GM18508 (cell line): ENCODE results near the gene ADCY10.
"Not testable (repeated sequence)": the region's sequence is repeated elsewhere in the genome, so short reads cannot be mapped to it uniquely, and the experiment has no call there.

Source experiments
- ATAC-seq: cut with Tn5 transposase; IDR thresholded peaks from one replicate; pipeline ENCODE4 v1.9.1; 2021; ENCODE audit warnings: moderate number of reproducible peaks; ENCODE audit not compliant: insufficient read depth, unreplicated experiment

The ADCY10 gene

DNA sequence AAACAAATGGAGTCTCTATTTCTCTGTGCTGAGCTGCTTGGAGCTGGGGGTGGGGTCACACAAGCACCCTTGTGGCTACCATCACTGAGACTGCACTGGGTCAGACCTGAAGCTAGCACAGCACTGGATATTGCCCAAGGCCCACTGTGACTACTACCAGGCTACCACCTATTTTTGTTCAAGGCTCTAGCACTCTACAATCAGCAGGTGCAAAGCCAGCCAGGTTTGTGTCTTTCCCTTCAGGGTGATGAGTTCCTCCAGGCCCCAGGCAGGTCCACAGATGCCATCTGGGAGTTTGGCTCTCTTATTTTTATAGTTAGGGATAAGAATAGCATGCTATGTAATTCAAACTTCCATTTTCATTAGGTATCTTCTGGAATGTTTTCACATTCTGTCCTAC lies 23.5 kb downstream of the ADCY10 start:
- no peak for ATAC-seq

DNA sequence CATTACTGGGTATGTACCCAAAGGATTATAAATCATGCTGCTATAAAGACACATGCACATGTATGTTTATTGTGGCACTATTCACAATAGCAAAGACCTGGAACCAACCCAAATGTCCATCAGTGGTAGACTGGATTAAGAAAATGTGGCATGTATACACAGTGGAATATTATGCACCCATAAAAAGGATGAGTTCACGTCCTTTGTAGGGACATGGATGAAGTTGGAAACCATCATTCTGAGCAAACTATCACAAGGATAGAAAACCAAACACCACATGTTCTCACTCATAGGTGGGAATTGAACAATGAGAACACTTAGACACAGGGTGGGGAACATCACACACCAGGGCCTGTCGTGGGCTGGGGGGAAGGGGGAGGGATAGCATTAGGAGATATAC lies 26.7 kb downstream of the ADCY10 start:
- ATAC-seq, result not testable (repeated sequence)

GRCh38 chr1:167882376-167882775 lies 31.6 kb downstream of the ADCY10 start:
- no peak for ATAC-seq

GRCh38 chr1:167881786-167882185 lies 32.1 kb downstream of the ADCY10 start:
- ATAC-seq, result no peak

GRCh38 chr1:167881069-167881468 lies 32.9 kb downstream of the ADCY10 start:
- ATAC-seq, result no peak

DNA sequence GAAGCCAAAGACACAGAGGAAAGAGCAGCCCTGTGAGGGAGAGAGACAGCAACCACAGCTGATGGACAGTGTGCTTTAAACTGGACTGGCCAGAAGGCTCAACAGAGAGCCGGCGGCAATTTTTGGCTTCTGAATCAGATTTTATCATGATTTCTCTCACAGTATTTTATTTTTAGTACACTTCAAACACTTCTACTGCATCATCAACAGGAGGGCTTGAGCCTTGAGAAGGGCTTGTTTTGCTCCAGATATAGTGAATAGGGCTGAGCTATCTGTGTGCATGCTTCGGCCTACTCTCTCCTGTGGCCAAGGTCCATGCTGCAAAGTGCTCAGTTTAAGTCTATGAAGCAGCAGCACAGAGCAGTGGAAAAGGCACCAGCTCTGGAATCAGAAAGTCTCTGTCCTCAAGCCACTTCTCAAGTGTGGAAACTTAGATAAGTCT lies 33.3 kb downstream of the ADCY10 start:
- ATAC-seq, result no peak

GRCh38 chr1:167879508-167879907 lies 34.4 kb downstream of the ADCY10 start:
- ATAC-seq, result no peak

DNA sequence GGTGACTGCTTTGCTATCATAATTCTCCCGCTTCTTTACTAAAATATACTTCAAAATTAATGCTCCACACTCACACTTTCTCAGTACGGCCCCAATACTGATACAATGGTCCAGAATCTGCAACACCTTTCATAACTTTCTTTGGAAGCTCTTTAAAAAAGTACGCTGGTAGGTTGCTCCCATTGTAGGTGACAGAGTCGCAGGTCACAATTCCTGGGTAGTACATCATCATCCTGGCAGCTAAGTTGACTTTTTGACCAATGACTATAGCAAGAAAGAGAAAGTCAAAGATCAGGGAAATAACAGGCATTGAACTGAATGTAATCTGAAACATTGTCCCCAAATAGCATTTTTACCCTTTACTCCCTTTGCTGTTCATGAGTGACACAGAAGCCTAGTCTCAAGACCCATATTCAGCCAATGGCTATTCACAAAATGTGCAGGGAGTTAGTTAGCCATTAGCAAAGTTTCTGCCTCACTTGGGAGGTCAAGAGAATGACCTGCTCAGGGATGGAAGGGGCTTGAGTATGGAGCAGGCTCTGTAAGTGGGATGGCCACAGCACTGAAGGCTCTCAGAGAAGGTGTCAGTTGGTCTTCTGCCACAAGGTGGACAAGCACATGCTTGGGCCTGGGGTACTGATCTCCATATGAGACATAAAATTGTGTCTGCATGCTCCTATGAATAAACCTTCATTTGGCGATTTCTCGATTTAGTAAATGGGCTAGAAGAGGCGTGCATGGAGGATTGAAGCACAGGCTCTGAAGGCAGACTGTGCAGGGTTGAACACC lies 35.4 kb downstream of the ADCY10 start:
- no peak for ATAC-seq

DNA sequence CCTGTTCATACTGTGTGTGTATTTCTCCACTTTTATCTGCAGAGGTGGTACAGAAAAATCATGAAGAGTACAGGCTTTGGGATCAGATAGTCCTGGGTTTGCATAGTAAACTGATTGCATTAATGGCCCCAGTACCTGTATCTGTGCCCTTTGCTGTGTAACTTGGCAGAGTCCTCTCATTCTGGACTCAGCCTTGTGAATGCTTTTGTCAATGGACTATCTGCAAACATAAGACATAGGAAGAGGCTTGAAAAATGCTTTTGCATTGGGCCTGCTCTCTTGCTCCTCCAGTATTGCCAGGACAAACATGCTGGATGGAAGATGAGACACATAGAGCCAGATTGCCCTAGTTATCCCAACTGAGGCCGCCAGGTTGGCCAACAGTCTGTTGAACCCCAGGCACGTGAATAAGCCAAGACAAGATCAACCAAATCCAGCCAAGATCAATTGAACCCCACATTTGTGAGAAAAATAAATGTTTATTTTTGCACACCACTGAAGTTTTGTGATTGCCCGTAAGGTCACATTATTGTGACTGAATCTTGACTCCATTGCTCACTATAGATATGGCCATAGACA lies 37.2 kb downstream of the ADCY10 start:
- ATAC-seq, result no peak

DNA sequence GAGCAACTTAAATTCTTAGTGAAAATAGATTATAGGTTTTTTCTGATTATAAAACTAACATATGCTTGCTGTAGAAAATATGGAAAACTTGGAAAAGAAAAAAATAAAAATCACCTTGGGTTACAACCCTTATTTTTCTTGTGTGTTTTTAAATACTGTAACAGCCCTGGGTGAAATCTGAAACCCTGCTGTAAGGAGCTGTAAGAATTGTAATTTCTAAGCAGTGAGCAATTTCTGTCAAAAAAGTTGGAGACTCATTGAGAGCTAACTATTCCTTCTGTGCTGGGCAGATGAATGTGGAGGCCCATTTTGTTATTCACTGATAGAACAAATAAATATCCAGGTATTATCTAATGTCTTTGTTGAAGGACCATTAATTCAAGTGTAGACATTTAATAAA lies 42.6 kb downstream of the ADCY10 start:
- no peak for ATAC-seq

- ATAC-seq, result not testable (repeated sequence)
These were observed 44.6 kb downstream of the ADCY10 start for GRCh38 chr1:167869157-167870001.

GRCh38 chr1:167866739-167867414 lies 47.1 kb downstream of the ADCY10 start:
- not testable (repeated sequence) for ATAC-seq

DNA sequence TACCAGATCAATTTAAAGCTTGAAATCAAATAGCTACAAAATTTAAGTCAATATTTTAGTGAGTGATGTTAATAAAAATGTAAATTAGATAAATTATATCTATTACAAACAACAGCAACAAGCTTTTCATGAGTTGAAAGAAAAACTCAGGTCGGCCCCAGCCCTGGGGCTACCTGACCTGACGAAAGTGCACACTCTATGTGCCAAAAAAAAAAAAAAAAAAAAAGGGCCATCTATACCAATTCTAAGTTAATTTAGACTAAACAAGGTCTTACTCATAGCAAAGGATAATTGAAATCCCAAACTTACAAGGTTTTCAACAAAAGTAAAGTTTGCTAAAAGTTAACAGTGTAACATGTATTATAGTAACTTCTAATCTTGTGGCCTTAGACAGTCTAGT lies 47.6 kb downstream of the ADCY10 start:
- ATAC-seq, result not testable (repeated sequence)

DNA sequence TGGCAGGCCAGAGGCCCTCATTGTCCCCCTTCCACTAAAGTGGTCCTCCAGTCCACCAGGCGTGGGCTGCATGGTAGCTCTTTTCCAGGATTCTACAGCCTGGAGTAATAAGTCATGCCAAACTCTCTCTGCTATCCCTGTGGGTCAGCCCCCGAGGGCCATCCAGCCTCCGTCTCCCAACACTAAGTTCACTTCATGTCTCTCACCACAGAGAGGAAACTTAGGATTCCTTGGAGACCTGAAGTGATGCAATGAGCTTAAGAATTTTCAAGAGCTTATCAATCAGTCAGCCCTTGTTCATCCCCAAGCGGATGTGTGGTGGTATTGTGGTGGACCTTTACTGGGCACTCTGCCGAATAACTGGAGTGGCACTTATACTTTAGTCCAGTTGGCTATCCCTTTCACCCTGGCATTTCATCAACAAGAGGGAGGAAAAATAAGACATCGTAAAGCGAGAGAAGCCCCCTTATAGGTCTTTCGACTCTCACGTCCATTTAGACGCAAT lies 48.1 kb downstream of the ADCY10 start:
- ATAC-seq, result not testable (repeated sequence)

DNA sequence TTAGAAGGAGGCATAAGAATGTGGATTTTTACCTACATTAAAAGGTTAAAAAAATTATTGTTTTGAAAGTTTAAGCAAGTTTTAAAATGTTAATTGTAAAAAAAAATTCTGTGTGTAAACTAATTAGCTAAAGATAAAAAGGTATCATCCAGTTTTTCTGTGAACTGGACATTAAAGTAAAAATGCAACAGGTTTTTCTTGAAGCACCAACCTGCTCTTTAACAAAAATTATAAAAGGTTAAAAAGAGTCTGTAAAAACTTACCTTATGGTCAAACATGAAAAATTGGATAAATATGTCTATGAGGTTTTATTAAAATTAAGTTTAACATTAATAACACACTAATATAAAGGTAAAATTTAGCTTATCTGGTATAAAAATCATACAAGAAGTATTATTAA lies 48.7 kb downstream of the ADCY10 start:
- not testable (repeated sequence) for ATAC-seq

DNA sequence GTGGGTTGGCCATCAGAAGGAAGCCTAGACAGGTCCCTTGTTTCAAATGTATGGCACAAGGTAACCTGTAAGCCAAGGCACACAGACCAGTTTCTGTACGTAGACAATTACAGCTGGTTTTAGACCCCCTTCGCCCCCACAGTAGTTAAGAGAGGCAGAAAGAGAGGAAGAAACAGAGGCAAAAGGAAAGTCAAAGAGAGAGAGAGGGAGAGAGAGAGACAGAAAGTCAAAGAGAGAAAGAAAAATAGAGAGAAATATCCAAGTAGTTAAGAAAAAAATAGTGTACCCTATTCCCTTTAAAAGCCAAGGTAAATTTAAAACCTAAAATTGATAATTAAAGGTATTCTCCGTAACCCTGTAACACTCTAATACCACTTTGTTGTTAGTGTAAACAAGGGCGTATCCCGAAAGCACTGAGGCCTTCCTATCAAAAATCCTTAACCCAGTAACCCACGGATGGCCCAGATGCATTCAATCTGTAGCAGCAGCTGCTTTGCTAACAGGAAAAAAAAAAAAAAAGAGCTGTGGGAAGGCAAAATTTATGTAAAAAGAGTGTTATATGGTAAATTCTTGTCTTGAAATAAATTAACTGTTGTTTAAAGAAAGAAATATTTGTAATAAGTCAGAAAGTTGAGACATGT lies 49.4 kb downstream of the ADCY10 start:
- ATAC-seq, result no peak

- no peak for ATAC-seq
These were observed 50.0 kb downstream of the ADCY10 start for GRCh38 chr1:167863921-167864279.

GRCh38 chr1:167863191-167863920 lies 50.6 kb downstream of the ADCY10 start:
- ATAC-seq, result not testable (repeated sequence)

DNA sequence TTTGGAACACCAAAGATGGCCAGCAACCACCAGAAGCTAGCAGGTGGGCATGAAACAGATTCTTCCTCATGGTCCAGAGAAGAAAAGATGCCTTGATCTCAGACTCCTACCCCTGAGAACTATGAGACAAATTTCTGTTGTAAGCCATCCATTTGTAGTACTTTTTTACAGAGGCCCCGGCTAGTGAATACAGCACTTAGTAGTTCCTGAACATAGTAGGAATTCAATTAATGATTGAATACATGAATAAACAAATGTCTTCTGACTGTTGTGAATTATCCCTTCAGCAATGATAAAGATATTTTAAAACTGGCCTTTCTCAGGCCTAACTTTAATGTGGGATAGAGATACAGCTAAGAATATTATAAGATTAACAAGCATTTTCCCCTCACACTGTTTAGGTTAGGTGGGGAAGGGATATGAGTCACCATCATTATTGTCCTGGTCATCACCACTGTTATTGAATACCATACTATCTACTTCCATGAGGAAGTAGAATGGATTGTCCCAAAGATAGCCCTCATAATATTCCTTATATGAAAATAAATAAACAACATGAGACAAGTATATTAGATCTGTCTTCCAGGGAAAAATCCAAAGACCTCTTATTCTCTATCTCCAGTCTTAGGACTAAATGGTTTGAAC lies 51.4 kb downstream of the ADCY10 start:
- ATAC-seq, result no peak
